ENCODE results near the gene ARL17B.
"Not testable (repeated sequence)": the region's sequence is repeated elsewhere in the genome, so short reads cannot be mapped to it uniquely, and the experiment has no call there.

The ARL17B gene

DNA sequence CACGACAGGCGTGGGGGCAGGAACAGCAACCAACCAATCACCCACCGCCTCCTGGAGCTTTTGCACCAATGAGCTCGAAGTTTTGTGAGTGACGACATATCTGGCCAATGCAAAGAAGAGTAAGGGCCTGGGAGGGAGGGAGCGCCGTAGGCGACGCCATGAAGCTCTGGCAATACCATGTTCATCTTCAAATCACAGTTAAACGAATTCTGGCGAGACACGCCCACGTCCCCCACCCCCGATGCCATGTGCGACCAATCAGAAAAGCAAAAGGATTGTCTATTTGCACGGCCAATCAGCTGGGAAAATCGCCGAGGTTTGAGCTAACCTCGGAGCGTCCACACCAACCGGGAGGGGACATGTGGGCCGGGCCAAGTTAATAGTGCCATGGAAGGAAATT lies at the start of gene ARL17B:
TSS of gene ARL17B (minus strand) at position 12 of the 400 bp plus-strand sequence. CDS start 3,369 bp downstream, outside the sequence.
- peak; percentile 50 to 90 for DNase-seq (ENCODE audit: low read depth in 2 of 2)

DNA sequence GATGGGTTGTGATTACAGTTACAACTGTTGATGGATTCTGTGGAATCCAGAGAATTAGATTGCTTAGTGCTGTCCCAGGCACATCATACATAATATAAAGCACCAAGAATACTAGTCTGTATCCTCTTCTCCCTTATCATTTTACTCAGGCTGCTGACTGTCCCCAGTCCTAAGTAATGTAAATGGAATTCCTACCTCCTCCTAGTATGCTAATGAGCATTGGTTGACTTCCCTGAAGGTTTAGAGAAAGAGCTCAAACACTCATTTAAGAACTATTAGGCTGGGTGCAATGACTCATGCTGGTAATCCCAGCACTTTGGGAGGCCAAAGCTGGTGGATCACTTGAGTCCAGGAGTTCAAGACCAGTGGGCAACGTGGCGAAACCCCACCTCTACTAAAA lies 48.3 kb upstream of the ARL17B start:
- not testable (repeated sequence) for DNase-seq (ENCODE audit: low read depth in 2 of 2)

DNA sequence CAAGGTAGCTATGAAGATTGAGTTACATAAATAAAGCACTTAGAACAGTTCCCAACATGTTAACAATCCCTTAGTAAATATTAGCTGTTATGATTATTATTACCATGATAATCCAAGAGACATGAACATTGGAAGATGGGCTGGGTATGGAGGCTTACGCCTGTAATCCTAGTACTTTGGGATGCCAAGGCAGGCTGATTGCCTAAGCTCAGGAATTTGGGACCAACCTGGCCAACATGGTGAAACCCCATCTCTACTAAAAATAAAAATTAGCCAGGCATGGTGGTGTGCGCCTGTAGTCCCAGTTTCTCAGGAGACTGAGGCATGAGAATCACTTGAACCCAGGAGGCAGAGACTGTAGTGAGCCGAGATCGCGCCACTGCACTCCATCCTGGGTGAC lies 45.6 kb upstream of the ARL17B start:
- DNase-seq (ENCODE audit: low read depth in 2 of 2), result not testable (repeated sequence)

DNA sequence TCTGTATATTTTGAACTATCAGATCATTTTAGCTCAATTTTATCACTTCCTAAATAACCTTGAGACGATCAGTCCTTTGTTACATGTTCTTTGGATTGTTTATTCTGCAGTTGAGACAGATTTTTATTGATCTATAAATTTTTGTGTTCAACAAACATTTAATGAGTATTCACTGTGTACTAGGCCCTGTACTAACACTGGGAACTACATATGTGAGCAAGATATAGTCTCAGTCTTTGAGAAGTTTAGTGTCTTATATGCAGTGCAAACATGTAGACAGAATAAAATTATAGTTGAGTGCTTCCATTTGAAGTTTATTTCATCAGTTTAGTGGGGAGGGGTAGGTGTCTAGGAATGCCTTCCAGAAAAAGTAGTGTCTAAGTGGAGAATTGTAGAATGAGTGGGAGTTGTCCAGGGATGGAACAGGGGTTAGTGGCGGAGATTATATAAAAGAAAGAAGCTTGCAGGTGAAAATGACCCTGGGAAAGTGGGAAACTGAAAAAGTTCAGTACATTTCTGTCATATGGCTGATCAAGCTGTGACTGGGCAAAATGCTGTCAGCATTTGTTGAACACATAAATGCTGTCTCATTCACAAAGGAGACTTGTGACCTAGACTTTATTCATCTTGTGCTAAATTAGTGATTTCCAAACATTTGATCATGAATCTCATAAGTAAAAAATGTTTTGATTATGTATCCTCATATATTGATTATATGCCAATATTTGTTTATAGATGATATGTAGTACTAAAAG lies 39.6 kb upstream of the ARL17B start:
- DNase-seq (ENCODE audit: low read depth in 2 of 2), result not testable (repeated sequence)

DNA sequence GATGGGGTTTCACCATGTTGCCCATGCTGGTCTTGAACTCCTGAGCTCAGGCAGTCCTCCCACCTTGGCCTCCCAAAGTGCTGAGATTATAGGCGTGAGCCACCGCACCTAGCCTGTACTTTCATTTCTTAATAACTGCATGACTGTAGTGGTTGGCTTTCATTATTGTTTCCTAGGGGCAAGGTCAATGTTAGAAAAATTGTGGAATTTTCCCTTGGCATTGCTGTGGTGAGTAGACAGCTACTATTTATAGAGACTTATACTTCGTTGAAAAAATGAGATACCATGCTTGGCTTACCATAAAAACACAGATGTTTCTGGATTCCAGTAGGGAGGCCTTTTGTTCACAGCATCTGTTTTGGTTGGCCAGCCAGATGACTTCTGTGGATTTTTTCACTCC lies 39.0 kb upstream of the ARL17B start:
- not testable (repeated sequence) for DNase-seq (ENCODE audit: low read depth in 2 of 2)

DNA sequence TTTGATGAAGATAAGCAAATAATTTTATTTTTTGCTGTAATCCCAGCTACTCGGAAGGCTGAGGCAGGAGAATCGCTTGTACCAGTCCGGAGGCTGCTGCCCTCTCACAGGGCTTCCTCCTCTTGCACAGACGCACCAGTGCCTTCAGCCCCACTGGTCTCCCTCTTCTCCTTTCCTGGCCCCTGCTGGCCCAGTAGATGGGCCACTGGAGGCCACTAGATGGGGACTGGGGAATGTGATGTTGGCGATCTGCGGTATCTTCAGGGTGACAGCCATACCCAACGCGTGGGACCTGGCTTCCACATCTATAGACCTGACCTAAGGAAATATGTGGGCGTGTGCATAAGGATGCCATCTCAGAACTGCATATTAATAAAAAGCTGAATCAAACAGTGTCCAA lies 38.4 kb upstream of the ARL17B start:
- DNase-seq (ENCODE audit: low read depth in 2 of 2), result not testable (repeated sequence)

DNA sequence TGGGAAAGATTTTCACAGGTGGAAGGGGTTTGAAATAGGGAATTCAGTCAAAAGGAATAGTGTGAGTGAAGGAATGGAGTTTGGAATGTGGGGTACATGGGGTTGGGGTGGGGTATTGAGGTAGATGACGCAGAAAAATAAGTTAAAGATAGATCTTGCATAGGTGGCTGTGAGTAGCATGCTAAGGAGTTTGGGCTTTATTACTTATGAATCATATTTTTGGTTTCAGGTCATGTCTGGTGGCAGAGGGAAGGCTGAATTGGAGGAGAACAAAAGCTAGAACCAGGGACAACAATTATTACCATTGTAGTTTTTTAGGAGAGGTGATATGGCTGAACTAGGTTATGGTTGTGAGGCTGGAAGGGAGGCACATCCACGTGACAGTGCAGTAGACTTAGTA lies 34.7 kb upstream of the ARL17B start:
- DNase-seq (ENCODE audit: low read depth in 2 of 2), result not testable (repeated sequence)

DNA sequence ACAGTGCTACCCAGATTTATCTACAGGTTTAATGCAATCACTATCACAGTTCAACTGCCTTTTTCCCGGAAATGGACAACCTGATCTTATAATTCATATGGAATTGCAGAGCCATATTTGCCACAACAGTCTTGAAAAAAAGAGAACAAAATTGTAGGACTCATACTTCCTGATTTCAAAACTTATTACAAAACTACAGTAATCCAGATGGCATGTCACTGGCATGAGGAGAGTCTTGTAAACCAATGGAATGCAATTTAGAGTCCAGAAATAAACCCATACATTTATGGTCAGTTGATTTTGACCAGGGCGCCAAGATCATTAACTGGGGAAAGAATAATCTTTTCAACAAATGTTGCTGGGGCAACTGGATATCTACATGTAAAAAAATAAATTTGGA lies 32.1 kb upstream of the ARL17B start:
- not testable (repeated sequence) for DNase-seq (ENCODE audit: low read depth in 2 of 2)

DNA sequence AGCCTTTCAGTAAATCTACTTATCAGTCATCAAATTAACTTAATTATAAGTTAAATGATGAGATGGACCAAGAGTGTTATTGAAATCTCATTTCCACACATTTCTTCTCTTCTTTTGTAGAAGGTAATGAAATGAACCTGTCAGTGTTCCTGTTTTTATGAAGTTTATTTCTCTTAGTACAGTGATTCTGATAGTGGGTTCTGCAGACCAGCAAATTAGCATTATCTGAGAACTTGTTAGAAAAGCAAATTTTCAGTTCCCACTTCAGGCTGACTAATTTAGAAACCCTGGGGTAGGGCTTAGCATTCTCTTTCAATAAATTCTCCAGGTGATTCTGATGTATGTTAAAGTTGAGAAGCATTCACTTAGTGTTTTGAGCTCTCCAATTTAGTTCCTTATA lies 23.9 kb upstream of the ARL17B start:
- not testable (repeated sequence) for DNase-seq (ENCODE audit: low read depth in 2 of 2)

DNA sequence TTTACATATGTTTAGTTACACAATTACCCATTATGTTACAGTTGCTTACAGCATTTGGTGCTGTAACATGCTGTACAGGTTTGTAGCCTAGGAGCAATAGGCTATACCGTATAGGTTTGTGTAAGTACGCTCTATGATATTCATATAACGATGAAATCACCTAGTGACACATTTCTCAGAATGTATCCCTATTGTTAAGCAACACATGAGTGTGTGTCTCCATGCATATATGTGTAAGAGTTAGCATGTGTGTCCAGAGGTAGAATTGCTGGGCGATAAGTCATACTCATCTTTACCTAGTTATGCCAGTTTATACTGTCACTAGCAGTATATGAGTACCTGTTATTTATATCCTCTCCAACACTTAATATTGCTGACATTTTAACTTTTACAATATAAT lies 21.6 kb upstream of the ARL17B start:
- not testable (repeated sequence) for DNase-seq (ENCODE audit: low read depth in 2 of 2)

DNA sequence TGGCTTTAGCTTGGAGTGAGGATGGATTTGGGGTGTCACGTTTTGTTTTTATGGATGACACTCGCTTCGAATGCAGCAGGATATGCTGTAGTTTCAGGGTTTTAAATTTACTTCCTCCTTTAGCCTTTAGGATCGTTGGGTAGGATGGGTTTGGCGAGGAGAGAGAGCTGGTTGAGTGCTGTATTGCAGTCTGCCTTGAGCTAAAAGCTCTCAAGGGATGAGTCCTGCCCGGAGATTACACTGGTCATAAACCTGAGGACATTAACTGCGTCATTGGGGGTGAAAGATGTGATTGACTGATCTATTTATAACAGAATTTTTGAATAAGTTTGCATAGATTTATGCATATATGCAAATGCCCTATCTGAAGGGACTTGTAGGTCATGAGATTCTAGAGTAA lies 11.9 kb upstream of the ARL17B start:
- DNase-seq (ENCODE audit: low read depth in 2 of 2), result not testable (repeated sequence)

DNA sequence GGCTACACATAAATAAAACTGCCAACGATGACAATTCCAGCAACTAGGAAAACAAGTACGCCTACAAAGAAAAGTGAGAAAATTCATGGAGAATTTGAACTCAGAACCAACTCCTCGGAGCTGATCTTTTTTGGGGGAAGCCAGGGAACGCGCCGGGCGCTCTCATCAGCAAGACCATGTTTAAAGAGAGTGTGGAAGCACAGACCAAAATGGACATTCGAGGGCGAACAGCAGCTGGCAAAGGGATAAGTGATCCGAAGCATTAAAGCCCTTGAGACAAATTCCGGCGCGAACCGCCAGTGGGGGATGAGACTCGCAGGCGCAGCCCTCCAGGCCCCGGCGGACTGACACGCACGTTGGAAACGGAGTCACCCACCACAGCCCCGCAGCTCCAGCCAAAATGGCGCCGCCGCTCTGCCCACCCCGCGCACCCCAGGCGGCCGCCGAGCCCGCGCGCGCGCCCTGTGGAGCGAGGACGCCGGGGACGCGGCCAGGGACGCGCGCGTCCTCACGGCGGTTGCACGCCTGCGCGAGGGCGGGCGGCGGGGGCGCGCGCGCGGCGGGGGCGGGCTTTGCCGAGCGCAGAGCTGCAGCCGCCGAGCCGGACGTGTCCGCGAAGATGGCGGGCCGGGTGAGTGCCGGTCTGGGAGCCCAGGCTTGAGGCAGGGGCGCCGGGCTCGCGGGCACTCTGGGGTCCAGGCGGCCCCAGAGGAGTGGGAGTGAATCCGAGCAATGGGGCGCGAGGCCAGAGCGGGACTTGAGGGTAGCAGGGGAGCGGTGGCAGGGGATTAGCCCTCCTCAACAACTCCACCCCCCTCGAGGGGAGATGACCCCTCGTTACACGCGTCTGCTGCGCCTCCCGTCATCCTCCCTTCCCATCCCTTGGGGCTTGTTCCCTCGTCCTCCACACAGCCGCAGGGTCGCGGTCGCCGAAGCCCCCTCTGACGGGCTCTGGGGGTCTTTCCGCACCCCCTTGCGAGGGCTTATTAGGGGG lies 11.0 kb upstream of the ARL17B start:
- not testable (repeated sequence) for DNase-seq (ENCODE audit: low read depth in 2 of 2)

DNA sequence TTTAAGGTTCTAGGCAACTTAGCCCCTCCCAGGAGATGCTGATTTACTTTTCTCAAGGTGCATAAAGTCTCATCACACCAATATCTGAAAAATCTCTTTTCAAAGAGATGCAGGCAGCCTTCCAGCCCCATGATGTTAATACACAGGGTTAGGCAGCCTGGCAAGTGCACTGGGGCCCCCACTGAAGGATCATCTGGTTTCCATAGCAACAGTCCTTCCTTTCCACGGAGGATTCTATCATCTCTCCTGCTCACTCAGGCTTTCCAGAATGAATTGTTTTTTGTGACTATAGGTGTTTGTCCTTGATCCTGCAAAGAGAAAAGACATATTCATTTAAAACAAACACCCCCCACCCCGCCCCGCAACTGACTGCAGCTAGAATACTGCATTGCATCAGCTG lies 6.0 kb upstream of the ARL17B start:
- DNase-seq (ENCODE audit: low read depth in 2 of 2), result not testable (repeated sequence)

DNA sequence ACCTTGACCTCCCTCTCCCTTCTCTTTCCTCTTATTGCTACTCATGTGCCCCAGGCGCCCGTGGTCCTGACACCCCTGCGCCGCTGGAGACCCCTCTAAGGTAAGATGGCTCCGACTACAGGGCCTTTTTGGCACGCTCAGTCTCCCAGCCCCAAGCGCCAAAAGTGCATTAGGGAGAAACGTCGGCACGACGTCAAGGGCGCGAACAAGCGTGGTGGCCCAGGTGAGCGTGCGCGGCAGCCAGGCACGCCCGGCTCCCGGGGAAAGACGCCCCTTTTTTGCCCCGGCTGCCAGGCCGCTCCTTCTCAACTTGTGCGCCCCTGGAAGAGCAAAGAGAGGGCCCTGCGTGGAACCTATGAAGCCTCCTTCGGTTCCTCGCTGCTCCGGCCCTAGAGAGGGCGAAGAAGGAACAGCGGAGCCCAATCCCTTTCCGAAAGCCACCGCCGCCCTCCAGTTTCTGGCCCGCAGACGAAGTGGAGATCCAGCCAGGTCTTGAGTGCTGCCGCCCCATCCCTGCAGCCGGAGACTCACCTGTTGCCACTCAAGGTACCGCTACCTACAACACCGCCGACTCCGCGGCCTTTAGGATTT lies 326 bp downstream of the ARL17B start:
- DNase-seq (ENCODE audit: low read depth in 2 of 2), result not testable (repeated sequence)

DNA sequence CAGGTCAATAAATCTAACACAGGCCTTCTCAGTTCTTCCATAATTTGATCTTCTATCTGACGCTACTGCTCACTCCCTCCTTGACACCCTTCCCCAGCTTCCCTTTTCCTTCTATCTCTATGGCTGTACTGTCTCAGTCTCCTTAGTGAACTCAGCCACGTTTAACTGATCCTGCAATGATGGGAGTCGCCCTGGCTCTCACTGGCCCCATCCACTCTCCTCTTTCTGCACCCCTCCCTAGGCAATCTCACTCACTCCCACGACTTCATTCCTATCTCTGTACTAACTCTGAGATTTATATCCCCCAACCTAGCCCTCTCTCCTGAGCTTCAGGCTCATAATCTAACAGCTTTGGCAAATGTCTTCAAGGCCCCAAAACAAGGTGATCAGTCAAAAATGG lies 7.7 kb downstream of the ARL17B start:
- not testable (repeated sequence) for DNase-seq (ENCODE audit: low read depth in 2 of 2)

DNA sequence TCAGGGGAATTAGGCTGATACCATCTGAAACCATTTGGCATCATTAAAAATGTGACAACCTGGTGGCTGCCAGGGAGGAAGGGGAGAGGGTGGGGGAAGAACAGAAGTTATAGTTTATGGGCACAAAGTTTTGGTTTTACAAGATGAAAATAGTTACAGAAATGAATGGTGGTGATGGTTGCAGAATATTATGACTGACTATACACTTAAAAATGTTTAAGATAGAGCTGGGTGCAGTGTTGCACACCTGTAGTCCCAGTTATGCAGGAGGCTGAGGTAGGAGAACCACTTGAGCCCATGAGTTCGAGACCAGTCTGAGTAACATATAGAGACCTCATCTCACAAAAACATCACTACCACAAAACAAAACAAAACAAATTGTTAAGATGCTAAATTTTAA lies 12.5 kb downstream of the ARL17B start:
- not testable (repeated sequence) for DNase-seq (ENCODE audit: low read depth in 2 of 2)

DNA sequence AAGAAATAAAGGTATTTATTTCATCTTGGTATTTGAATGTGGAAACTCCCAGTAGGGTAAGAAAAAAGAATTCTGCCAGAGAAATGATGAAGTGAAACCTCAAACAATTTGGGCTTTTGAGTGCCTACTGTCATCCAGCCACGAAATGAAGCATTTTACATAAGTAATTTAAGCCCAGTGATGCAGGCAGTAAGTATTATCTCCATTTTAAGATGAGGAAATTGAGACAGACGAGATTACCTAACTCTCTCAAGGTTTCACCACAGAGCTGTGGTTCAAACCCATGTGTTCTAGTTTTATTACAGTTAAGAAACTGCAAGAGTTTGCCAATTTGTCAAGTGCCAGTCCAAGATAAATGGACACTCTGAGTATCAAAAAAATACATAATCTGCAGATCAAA lies 13.2 kb downstream of the ARL17B start:
- not testable (repeated sequence) for DNase-seq (ENCODE audit: low read depth in 2 of 2)

DNA sequence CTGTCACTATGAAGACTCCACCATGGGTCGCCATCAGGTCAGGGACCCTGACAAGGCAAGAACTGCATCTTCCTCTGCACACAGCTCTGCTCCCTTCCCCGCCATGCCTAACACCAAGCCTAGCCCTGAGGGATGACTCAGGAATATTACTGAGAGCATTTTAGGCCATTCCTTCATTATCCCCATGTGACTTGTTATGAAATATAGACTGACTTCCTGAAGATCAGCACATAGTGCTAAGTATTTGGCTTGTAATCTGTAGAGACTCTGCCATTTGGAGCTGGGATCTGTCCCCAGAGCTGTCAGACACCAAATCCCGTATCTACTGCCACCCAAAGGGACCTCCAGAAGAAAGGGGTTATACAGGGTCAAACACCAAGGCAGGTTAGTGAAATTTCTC lies 19.4 kb downstream of the ARL17B start:
- not testable (repeated sequence) for DNase-seq (ENCODE audit: low read depth in 2 of 2)

DNA sequence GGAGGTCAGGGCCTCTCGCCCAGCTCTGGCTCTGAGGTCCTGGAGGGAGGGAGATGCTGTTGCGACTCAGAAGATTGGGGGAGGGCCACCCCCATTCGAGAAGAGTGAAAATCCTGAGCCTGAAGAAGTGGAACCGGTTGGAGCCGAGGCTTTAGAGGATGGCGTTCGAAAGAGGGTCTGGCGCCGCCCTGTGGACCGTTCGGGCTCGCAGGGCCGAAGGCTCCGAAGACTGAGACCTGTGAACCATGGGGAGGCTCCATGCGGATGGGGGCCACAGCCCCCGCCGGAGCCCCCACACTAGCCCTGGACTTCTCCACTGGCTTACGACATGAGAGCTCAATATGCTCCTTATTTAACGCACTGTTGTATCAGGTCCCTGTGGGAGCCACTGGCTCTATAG lies 20.3 kb downstream of the ARL17B start:
- not testable (repeated sequence) for DNase-seq (ENCODE audit: low read depth in 2 of 2)

DNA sequence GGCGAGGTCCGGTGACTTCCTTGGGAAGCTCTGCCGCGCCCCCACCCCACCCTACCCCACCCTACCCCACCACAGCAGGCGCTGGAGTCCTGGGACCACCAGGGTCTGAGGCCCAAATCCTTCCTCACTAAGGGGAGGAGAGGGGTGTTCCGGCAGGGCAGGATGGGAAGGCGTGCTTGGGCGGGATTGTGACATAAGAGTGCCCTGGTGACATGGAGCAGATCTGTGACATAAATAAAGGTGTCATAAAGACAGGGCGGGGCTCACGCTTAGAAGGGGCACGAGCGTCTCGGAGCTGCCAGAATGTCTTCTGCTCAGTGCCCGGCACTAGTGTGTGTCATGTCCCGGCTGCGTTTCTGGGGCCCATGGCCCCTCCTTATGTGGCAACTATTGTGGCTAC lies 66.7 kb downstream of the ARL17B start, which contains the start of gene LRRC37A:
TSS of gene LRRC37A (plus strand) at position 301 of the 400 bp plus-strand sequence. CDS start at position 304, 3 bp downstream.
- DNase-seq (ENCODE audit: low read depth in 2 of 2), result not testable (repeated sequence)

DNA sequence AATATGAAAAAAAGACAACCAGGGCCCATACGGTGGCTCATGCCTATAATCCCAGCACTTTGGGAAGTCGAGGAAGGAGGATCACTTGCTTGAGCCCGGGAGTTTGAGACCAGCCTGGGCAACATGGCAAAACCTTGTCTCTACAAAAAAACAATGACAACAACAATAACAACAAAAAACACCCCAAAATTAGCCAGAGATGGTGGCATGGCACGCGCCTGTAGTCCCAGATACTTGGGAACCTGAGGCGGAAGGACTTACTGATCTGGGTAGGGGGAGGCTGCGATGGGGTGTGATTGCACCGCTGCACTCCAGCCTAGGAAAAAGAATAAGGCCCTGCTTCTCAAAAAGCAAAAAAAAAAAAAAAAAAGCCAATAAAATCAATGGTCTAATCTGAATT lies 69.9 kb downstream of the ARL17B start:
- not testable (repeated sequence) for DNase-seq (ENCODE audit: low read depth in 2 of 2)
